Measurements from ENCODE around the gene SMPD3.

DNA sequence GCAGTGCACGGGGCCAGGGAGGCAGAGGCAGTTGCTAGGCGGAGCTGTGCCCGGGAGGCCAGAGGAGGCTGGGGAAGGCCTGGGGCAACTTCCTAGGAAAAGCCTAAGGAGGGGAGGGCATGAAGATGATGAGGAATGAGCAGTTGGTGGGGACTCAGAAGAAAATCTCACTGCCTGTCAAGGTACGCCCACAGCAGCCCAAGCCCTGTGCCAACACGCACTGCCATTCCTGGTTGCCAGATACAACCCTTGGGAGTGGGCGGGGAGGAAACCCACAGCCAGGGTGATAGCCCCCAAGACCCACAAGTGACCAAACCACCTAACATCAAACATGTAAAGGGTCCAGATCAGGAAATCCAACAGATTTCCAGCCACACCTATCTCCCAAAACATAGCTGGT, 36.2 kb downstream of the SMPD3 start:
- TF ChIP-seq, protein P1, sequence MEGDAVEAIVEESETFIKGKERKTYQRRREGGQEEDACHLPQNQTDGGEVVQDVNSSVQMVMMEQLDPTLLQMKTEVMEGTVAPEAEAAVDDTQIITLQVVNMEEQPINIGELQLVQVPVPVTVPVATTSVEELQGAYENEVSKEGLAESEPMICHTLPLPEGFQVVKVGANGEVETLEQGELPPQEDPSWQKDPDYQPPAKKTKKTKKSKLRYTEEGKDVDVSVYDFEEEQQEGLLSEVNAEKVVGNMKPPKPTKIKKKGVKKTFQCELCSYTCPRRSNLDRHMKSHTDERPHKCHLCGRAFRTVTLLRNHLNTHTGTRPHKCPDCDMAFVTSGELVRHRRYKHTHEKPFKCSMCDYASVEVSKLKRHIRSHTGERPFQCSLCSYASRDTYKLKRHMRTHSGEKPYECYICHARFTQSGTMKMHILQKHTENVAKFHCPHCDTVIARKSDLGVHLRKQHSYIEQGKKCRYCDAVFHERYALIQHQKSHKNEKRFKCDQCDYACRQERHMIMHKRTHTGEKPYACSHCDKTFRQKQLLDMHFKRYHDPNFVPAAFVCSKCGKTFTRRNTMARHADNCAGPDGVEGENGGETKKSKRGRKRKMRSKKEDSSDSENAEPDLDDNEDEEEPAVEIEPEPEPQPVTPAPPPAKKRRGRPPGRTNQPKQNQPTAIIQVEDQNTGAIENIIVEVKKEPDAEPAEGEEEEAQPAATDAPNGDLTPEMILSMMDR (IDR thresholded peaks at IDR 0.05): no peak
- TF ChIP-seq POLR2A (IDR thresholded peaks at IDR 0.05): no peak
